ENCODE data around the gene FXYD5. TPM values are rescaled to one million over a fixed set of nuclear protein-coding genes. Genes with fewer than 3 reads are reported as not detected.
"Not testable (repeated sequence)": the region's sequence is repeated elsewhere in the genome, so short reads cannot be mapped to it uniquely, and the experiment has no call there.

FXYD5 gene
- total RNA-seq, 1 donor from 2014 or later = 88.4 TPM

DNA sequence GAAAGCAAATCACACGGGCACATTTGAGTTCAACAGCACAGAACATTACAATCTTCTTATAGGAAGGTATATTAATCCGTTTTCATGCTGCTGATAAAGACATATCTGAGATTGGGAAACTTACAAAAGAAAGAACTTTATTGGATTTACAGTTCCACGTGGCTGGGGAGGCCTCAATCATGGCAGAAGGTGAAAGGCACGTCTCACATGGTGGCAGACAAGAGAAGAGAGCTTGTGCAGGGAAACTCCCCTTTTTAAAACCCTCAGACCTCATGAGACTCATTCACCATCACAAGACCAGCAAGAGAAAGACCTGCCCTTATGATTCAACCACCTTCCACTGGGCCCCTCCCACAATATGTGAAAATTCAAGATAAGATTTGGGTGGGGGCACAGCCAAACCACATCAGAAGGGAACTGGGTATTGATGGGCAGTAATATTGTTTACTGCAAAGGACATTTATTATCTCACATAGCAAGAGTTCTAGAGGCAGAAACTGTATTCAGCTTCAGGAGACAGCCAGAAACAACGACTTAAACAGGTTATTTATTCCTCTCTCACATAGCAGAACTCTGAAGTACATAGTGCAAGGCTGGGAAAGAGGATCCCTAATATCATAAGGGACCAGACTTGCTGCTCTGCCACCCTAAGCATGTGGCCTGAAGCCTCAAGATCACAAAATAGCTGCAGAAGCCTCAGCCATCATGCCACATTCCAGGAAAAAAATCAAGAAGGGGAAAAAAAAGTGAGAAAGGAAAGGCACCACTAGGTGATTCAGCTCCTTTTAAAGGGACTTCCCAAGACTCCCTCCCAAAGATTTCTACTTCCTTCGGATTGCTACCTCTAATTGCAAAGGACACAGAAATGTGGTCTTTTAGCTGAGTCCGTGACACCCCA, 23.1 kb downstream of the FXYD5 start:
- no peak for DNase-seq (ENCODE audit: low spot score)

DNA sequence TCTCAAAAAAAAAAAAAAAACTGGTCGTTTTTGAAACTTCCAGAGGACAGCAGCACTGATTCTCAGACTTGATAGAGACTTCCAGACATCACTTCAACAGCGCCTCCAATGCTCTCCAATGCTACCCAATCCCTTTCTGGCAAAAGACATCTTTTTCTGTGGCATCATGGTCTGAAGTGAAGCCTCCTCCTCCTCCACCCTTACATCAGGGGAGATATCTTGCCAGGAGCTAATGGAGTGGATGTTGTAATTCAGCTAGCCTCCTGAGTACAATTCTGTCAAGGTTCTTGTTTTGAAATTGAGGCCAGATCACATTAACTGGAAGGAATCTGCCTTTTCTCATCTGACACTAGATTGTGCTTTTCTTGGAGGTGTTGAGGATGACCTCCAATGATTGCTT, 24.2 kb downstream of the FXYD5 start:
- DNase-seq (ENCODE audit: low spot score) = no peak

DNA sequence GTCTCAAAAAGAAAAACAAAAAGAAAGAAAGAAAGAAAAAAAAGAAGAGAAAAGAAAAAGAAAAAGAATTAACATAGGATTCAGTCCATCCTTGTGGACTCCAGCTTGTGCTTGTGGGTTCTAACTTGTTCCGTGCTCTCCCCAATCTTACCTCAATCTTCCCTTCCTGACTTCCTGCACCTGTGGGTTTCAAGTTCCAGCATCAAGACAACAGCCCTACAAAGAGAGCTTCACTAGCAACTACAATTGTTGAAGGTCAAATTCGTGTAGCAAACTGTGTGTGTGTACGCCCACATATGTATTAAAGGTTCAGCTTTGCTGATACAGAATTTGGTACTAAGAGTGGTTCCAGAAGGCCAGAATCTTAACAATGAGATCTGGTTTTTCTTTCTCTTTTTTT, 25.3 kb downstream of the FXYD5 start:
- DNase-seq (ENCODE audit: low spot score) = no peak

DNA sequence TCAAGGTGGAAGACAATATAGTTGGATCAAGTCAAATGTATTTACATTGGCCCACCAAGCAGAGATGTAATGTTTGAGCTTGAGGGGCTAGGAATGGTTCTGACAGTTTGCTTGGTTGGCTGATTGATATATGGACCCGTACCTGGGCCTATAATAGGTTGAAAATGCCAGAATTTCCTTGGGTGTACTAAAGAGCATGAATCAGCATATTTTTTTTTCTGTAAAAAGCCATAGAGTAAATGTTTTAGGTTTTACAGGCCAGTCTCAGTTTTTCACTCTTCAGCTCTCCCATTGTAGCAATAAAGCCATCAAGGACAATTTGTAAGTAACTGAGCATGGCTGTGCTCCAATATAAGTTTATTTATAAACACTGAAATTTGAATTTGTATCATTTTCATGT, 26.9 kb downstream of the FXYD5 start:
- DNase-seq (ENCODE audit: low spot score) = no peak

DNA sequence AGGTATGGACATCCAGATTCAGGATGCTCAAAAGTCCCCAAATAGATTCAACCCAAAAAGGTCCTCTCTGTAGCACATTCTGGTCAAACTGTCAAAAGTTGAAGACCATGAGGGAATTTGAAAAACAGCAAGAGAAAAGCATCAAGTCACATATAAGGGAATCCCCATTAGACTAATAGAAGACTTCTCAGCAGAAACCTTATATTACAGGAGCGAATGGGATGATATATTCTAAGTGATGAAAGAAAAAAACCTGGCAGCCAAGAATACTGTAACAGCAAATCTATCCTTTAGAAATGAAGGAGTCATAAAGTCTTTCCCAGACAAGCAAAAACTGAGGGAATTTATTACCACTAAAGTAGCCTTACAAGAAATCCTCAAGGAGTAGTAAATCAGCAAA, 29.7 kb downstream of the FXYD5 start:
- DNase-seq (ENCODE audit: low spot score) = no peak

DNA sequence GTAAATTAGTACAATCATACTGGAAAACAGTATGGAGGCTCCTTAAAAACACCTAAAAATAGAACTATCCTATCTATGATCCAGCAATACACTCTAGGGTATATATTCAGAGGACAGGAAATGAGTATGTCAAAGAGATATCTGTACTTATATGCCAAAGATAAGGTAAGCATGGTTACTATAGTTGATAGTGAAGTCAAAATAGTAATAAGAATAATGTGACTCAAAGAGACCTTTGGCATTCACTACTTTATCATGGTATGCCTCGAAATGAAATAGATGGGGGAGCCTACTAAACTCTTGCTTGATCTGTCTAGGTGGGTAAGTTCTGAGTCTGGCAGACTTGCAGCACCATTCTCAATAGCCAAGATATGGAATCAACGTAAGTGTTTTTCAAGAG, 30.3 kb downstream of the FXYD5 start:
- DNase-seq (ENCODE audit: low spot score) = no peak

DNA sequence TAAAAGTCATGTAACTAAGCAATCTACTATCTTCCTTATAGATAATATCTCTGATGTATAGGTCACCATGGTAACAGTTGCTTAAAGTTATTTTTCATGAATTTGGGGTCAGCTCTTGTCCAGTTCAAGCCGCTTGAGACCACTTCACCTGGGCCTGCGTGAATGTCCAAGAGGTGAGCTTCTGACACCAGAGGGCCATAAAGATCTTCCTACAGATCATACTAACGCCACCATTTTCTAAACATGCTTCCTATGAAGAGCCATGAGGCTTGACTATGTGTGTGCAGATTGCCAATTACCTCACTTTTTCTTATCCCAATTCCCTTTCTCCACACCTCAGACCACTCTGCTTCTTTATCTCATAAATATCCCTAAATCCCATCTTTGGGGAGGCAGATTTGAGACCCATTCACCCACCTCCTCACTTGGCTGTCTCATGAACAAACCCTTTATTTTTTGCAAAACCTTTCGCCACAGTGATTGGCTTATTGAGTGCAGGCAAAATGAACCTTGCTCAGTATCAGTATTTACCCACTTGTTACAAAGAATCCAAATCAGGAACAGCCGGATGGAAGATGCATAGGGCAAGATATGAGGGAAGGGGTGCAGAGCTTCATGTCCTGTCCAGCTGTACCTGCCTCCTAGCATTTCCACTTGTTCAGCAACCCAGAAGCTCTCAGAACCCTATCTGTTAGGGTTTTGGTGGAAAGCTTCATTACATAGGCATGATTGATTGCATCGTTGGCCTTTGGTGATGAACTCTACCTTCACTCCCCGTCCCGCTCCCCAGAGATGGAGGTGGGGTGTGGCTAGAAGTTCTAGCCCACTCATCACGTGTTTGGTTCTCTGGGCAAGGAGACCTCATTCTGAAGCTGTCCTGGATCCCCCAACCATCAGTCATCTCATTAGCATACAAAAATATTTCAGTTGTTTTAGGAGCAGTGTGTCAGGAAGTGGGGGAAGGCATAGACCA, 39.8 kb downstream of the FXYD5 start:
- peak; percentile 39 for DNase-seq (ENCODE audit: low spot score)

DNA sequence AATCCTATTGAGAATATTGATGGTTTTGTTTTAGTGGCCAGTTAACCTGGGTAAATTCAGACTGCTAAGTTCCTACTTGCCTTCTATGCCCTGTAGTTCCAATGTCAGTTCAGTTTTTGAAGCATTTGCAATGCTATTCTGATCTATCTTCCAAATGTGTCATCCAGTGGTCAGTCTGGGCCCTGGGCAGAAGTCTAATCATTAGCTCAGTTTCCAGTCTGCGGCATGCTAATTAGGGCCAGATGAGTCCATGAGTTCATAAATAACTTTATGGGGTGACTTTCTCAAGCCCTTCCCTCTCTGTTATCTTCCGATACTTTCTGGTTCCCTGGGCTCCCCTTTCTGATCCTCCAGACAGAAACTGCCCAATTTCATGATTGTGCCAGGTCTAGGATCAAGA, 41.3 kb downstream of the FXYD5 start:
- no peak for DNase-seq (ENCODE audit: low spot score)

DNA sequence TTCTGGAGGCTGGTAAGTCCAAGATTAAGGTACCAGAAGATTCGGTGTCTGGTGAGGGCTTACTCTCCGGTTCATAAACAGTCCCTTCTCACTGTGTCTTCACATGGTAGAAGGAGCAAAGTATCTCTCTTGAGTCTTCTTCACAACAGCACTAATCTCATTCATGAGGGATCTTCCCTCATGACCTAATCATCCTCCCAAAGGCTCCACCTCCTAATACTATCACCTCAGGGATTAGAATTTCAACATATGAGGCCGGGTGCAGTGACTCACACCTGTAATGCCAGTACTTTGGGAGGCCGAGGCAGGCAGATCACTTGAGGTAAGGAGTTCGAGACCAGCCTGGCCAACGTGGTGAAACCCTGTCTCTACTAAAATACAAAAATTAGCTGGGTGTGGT, 42.3 kb downstream of the FXYD5 start:
- DNase-seq (ENCODE audit: low spot score) = not testable (repeated sequence)

DNA sequence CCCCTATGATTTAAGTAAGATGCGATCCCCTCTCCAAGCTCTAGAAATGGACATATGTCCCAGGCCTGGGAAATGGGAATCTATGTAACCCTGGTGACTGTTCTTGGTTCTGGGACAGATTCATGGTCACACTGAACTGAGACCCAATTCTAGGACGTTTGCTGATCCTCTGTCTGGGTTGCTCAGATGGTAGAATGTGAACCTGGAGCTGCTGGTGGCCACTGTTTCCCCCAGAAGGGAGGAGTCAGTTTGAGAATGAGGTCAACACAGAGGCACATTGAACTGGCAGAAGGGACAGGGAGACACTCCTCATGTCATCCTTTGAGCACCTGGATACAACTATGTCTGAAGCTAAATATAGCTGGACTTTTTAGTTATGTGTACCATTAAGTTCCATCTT, 44.9 kb downstream of the FXYD5 start:
- DNase-seq (ENCODE audit: low spot score) = no peak

DNA sequence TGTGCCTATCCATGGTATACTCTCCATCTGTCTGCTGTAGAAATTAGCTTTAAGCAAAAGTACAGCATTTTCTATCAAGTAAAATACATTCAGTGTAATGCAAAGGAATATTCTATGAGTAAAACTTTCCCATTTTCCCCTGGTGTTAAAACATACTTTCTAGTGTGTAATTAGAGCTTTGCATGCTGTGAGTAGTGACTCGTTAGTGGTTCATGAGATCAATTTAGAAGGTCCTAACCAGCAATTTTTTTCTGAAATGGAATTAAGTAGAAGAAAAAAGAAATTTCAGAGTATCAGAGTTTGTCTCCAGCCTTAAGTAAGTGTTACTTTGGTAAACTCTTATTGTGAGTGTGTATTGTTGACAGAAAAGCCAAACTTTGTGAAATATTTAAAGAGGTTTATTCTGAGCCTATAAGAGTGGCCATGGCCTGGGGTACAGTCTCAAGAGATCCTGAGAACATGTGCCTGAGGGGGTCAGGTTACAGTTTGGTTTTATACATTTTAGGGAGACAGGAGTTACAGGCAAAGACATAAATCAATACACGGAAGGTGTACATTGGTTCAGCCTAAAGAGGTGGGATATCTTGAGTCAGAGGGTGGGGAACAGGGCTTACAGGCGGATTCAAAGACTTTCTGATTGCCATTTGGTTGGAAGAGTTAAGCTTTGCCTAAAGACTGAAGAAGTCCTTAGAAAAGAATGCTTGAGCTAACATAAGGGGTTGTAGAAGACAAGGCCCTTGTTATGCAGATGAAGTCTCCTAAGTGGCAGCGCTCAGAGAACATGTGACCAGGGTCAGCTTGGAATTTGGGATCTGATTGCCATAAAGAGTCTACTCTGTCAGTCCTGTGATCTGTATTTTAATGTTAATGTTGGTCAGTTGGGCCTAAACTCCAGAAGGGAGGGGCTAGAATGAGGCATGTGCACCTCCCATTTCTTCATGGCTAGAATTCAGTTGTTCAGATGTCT, 48.5 kb downstream of the FXYD5 start:
- DNase-seq (ENCODE audit: low spot score) = no peak

DNA sequence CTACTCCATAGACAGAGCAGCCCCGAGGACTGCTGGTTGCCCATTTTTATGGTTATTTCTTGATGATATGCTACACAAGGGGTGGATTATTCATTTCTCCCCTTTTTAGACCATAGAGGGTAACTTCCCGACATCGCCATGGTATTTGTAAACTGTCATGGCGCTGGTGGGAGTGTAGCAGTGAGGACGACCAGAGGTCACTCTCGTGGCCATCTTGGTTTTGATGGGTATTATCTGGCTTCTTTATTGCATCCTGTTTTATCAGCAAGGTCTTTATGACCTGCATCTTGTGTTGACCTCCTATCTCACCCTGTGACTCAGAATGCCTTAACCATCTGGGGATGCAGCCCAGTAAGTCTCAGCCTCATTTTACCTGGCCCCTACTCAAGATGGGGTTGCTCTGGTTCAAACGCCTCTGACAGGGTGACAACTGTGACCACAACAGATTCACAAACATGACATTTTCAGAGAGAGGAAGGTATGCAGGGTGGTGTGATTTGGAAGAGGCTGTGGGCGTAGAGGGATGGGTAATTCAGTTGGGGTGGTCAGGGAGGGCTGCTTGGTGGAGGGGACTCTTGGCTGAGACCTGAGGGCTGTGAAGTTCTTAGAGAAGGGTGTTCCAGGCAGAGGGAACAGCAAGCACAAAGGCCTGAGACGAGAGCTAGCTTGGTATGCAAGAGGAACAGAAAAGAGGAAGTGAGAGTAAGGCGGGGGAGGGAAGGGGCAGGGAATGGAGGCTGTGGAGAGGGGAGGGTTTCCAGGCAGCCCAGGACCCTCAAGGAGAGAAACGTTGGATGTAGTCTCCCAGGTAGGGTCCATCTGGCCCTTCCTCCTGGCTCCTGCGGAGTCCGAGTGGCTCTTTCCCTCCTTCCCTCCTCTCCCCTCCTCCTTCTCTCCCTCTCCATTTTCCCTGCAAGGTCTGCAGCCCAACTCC, 50.5 kb downstream of the FXYD5 start:
- DNase-seq (ENCODE audit: low spot score) = no peak

DNA sequence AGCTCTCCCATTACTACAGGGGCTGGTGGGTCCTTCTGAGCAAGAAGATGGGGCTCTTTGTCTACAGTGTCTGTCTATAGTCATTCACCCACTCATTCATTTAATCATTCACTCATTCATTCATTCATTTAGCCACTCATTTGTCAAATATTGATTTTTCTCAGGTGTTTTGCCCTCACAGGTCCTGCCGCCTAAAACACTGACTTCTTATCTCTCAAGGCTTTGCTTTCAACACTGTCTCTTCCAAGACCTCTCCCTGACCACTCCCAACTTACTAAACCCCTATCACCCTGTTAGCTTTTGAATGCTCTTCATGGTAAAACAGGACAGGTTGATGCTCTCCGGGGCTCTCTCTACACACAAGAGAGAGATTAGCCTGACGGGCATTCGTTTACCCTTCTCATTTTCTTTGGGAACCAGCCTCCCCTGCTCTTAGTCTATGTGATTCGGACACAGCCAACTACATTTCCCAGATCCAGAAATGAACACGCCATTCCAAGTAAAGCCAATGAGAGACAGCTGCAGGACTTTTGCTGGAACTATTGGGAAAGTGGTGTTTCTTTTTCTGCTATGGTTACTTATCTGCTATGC, 51.3 kb downstream of the FXYD5 start:
- DNase-seq (ENCODE audit: low spot score) = no peak

DNA sequence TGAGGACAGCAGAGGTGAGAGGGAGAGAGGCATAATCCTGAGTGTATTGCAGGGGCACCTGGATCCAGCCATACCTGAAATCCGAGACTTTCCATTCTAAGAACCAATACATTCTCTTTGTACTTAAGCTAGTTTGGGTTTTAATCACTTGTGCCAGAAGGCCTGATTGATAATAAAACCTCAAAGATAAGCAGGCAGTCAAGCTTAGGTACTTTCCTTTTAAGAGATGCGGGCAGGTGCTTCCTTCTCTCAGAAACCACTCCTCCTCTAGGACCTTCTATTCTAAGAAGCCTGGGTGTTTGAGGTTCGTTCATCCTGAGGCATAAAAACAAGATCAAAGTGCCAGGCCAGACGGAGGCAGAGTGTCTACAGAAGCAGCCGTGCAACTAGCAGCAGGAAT, 51.8 kb downstream of the FXYD5 start:
- DNase-seq (ENCODE audit: low spot score) = no peak

DNA sequence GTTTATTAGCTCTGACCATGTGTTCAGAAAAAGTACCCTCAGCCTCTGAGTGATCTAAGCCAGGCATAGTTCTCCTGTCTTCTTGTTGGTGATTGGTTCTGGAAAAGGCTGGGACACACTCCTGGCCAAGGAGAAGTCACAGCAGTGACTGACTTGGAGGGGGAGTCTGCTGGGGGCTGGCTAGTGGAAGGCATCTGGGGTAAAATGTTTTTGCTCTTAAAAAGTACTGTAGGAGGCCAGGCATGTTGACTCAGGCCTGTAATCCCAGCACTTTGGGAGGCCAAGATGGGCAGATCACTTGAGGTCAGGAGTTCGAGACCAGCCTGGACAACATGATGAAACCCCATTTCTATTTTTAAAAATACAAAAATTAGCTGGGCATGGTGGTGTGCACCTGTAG, 52.3 kb downstream of the FXYD5 start:
- DNase-seq (ENCODE audit: low spot score) = peak; percentile 8

DNA sequence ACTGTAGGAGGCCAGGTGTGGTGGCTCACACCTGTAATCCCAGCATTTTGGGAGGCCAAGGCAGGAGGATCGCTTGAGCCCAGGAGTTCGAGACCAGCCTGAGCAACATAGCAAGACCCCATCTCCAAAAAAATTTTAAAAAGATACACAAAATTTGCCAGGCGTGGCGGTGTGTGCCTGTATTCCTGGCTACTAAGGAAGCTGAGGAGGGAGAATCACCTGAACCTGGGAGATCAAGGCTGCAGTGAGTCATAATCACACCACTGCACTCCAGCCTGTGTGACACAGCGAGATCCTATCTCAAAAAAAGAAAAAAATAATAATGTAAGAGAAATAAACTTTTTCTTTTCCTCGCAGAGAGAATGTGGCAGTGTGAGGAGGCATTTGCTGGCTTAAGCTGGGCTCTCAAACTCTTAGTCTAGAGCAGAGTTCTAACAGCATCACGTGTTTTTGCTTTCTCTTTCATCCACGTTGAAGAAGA, 52.9 kb downstream of the FXYD5 start:
- DNase-seq (ENCODE audit: low spot score) = no peak

DNA sequence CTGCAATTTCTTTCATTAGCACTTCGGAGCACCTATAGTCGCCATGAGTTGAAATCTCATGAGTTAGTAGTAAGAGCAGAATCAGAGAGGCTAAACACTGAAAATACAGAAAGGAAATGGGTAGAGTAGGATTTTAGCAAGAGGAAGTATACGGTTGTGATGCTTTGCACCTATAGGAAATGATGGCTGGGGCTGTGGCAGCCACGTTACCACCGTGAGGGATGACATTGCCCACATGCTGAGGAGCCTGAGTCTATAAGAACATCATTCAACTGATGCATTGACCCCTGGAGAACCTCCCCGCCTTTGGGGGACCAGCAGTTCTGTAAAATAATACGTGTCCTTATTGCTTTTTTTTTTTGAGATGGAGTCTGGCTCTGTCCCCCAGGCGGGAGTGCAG, 53.6 kb downstream of the FXYD5 start:
- DNase-seq (ENCODE audit: low spot score) = no peak

DNA sequence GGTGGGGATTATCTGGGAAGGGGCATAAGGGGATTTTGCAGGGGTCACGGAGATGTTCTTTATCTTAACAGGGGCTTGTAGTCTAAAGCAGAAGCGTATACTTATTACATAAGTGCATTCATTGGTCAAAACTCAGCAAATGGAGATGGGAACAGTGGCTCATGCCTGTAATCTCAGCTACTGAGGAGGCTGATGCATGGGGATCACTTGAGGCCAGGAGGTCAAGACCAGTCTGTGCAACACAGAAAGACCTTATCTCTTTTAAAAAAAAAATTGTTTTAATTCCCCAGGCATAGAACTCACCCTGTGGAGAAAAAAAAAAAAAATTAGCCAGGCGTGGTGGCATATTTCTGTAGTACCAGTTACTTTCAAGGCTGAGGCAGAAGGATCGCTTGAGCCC, 55.1 kb downstream of the FXYD5 start:
- no peak for DNase-seq (ENCODE audit: low spot score)

DNA sequence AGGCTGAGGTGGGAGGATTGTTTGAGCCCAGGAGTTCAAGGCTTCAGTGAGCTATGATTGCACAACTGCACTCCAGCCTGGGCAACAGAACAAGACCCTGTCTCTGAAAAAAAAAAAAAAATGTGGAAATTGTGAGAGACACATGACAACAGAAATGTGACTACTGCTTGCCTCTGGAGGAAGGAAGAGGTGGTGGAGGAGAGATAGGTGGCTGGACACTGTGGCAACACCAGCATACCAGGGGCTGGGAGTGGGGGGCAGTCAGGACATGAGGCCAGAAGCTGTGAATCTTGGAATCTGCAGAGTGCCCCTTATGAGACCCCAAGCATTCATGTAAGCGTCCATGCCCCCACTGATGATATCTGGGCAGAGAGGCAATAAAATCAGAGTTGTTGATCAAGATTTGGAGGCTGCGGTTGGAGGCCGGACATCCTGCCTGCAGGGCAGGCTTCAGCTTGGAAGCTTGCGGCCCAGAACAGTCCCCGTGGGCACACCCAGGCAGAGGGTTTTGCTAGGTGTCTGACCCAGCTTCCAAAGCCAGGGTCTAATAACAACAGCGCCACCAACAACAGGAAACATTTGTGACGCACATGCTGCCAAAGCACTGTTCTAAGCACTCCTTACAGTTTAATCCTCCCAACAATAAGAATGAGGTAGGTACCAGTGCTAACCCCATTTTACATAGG, 57.2 kb downstream of the FXYD5 start:
- peak; percentile 70 for DNase-seq (ENCODE audit: low spot score)

Data from mucosa of gallbladder (tissue), 1 donor.